ENCODE results near the gene CALML6.
"Not testable (repeated sequence)": the region's sequence is repeated elsewhere in the genome, so short reads cannot be mapped to it uniquely, and the experiment has no call there.

CALML6 gene

GRCh38 chr1:1926886-1927660, 12.0 kb downstream of the CALML6 start:
- no peak for DNase-seq

- no peak for DNase-seq
Measured at GRCh38 chr1:1927751-1928150, 12.7 kb downstream of the CALML6 start.

- no peak for DNase-seq
Measured at GRCh38 chr1:1928231-1929101, 13.4 kb downstream of the CALML6 start.

GRCh38 chr1:1929102-1929638, 14.1 kb downstream of the CALML6 start:
- DNase-seq: no peak

- no peak for DNase-seq
Measured at GRCh38 chr1:1929639-1930545, 14.8 kb downstream of the CALML6 start.

GRCh38 chr1:1934848-1935247, 19.8 kb downstream of the CALML6 start:
- not testable (repeated sequence) for DNase-seq

GRCh38 chr1:1937061-1937460, 22.0 kb downstream of the CALML6 start:
- no peak for DNase-seq

- no peak for DNase-seq
Measured at GRCh38 chr1:1937549-1938275, 22.7 kb downstream of the CALML6 start.

GRCh38 chr1:1938276-1938573, 23.2 kb downstream of the CALML6 start:
- DNase-seq: no peak

GRCh38 chr1:1938613-1939295, 23.7 kb downstream of the CALML6 start:
- DNase-seq: no peak

GRCh38 chr1:1939296-1940122, 24.4 kb downstream of the CALML6 start:
- DNase-seq: no peak

- no peak for DNase-seq
Measured at GRCh38 chr1:1940123-1940425, 25.0 kb downstream of the CALML6 start.

GRCh38 chr1:1941211-1941841, 26.3 kb downstream of the CALML6 start:
- no peak for DNase-seq

- no peak for DNase-seq
Measured at GRCh38 chr1:1941868-1942752, 27.1 kb downstream of the CALML6 start.

GRCh38 chr1:1942753-1943656, 27.9 kb downstream of the CALML6 start:
- DNase-seq: no peak

- DNase-seq: peak; percentile 82
Measured at GRCh38 chr1:1943834-1944570, 28.9 kb downstream of the CALML6 start.

GRCh38 chr1:1945782-1946393, 30.8 kb downstream of the CALML6 start:
- DNase-seq: no peak
